Mesodermal cell (in vitro differentiated cells): ENCODE data around the gene WWP2.

Experiments used
- H3K27ac ChIP-seq: 2 replicates; pipeline ENCODE4 v1.7.0; 2013; ENCODE audit warnings: mild to moderate bottlenecking, low read depth, low read length, moderate library complexity; ENCODE audit not compliant: severe bottlenecking
- H3K36me3 ChIP-seq: 2 replicates; pipeline ENCODE4 v1.7.1; 2013; ENCODE audit warnings: mild to moderate bottlenecking, low read length, moderate library complexity; ENCODE audit not compliant: control insufficient read depth, insufficient read depth
- H3K4me1 ChIP-seq: one replicate; pipeline ENCODE4 v1.7.1; 2013; ENCODE audit warnings: mild to moderate bottlenecking, low read length; ENCODE audit not compliant: insufficient read depth, control insufficient read depth, poor library complexity, severe bottlenecking
- H3K4me3 ChIP-seq: 2 replicates; pipeline ENCODE4 v1.7.0; 2013; ENCODE audit warnings: low read length, control low read depth, mild to moderate bottlenecking; ENCODE audit not compliant: insufficient read depth, poor library complexity, severe bottlenecking; ENCODE audit errors: extremely low read depth
- H3K9me3 ChIP-seq: 2 replicates; pipeline ENCODE4 v1.7.1; 2013; ENCODE audit warnings: mild to moderate bottlenecking, low read length, moderate library complexity; ENCODE audit not compliant: control insufficient read depth
- WGBS, 2 experiments: methylation state at CpG; one replicate each; pipeline ENCODE4 v1.1.5; 2013; ENCODE audit warnings: missing lambda C conversion rate in 2 of 2; ENCODE audit not compliant: insufficient coverage in 2 of 2; 5-methylcytosine and 5-hydroxymethylcytosine counted together

Gene WWP2

GRCh38 chr16:69831212-69832123 is 69.3 kb downstream of the WWP2 start:
- peaks cover 3% of the 10 kb centered on the region for H3K4me1 ChIP-seq
- peak overlapping the region; percentile 11 for H3K27ac ChIP-seq
- 88 to 94% methylated on average over 9 to 10 of the region's 13 CpGs for WGBS, 2 experiments
- peaks cover 10% of the 10 kb centered on the region for H3K36me3 ChIP-seq
- H3K9me3 ChIP-seq: no peaks in the 10 kb centered on the region
- no peak overlapping the region for H3K4me3 ChIP-seq

GRCh38 chr16:69833357-69834282 is 71.5 kb downstream of the WWP2 start:
- Histone ChIP-seq H3K4me3 (no peak overlapping the region), H3K9me3 (no peaks in the 10 kb centered on the region), H3K4me1 (peaks cover 3% of the 10 kb centered on the region), H3K27ac (peak overlapping the region; percentile 29), H3K36me3 (peaks cover 10% of the 10 kb centered on the region)
- 85 to 100% methylated on average over 3 to 5 of the region's 7 CpGs for WGBS, 2 experiments

GRCh38 chr16:69834807-69835466 is 72.8 kb downstream of the WWP2 start:
- 100% methylated on average over 2 to 3 of the region's 7 CpGs for WGBS, 2 experiments
- H3K4me3 ChIP-seq: no peak overlapping the region
- H3K36me3 ChIP-seq: peaks cover 5% of the 10 kb centered on the region
- H3K9me3 ChIP-seq: no peaks in the 10 kb centered on the region
- no peak overlapping the region for H3K27ac ChIP-seq
- peaks cover 3% of the 10 kb centered on the region for H3K4me1 ChIP-seq

- WGBS, 2 experiments: no CpG with 5 or more reads among the region's 1 CpG
- H3K9me3 ChIP-seq: no peaks in the 10 kb centered on the region
- no peak overlapping the region for H3K4me3 ChIP-seq
- H3K36me3 ChIP-seq: peaks cover 5% of the 10 kb centered on the region
- no peak overlapping the region for H3K27ac ChIP-seq
- peaks cover 3% of the 10 kb centered on the region for H3K4me1 ChIP-seq
Measured at GRCh38 chr16:69836257-69836656, 74.1 kb downstream of the WWP2 start.

DNA sequence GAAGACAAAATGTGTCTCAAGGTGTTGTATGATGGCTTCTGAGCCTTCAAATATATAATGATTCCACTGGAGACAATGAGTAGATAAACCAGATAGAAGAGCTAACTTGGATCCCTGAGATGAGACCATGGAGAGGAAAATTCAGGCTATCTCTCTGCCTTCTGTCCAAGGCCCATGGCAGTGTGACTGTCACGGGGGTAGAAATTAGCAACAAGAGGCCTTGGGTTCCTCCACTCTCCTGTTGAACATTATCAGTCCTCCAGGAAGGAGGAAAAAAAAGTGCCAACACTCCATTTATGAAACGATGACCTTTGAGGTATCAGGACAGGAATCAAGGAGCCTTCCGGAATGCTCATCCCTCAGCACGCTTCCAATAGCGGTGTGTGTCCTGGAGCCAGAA is 75.2 kb downstream of the WWP2 start:
- WGBS, 2 experiments: 98 to 100% methylated on average over 5 of the region's 5 CpGs
- Histone ChIP-seq H3K4me1 (peaks cover 3% of the 10 kb centered on the region), H3K27ac (no peak overlapping the region), H3K4me3 (no peak overlapping the region), H3K9me3 (no peaks in the 10 kb centered on the region), H3K36me3 (peaks cover 11% of the 10 kb centered on the region)

- Histone ChIP-seq H3K4me1 (peaks cover 3% of the 10 kb centered on the region), H3K9me3 (no peaks in the 10 kb centered on the region), H3K27ac (no peak overlapping the region), H3K36me3 (peaks cover 13% of the 10 kb centered on the region), H3K4me3 (no peak overlapping the region)
- 78 to 85% methylated on average over 3 of the region's 4 CpGs for WGBS, 2 experiments
Measured at GRCh38 chr16:69838489-69838888, 76.4 kb downstream of the WWP2 start.

GRCh38 chr16:69839240-69839688 is 77.1 kb downstream of the WWP2 start:
- Histone ChIP-seq H3K4me1 (peaks cover 10% of the 10 kb centered on the region), H3K27ac (no peak overlapping the region), H3K4me3 (no peak overlapping the region), H3K9me3 (no peaks in the 10 kb centered on the region), H3K36me3 (peaks cover 16% of the 10 kb centered on the region)
- WGBS, 2 experiments: 100% methylated on average over 1 of the region's 2 CpGs

DNA sequence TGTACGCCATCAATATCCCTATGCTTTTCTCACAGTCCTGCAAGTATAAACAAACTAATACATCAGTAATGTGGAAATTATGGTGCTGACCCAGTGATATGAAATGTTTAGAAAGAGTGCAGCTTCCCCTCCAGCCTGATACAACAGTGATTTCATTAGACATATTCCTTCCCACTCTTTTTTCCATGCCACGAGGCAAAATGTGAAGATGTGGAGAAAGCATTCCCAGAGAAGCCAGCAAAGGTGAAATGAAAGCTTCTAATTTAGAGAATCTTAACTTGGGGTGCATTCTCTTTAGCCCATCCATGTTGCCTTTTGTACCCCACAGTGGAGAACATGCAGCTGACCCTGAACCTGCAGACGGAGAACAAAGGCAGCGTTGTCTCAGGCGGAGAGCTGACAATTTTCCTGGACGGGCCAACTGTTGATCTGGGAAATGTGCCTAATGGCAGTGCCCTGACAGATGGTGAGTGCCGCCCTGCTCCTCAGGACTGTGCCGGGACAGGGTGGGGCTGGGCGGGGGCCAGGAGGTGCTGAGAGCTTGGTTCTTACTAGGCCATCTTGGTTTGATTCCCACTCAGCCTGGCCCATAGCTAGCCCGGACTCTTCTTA is 77.8 kb downstream of the WWP2 start:
- 84 to 86% methylated on average over 8 to 9 of the region's 10 CpGs for WGBS, 2 experiments
- Histone ChIP-seq H3K4me1 (peaks cover 14% of the 10 kb centered on the region), H3K9me3 (no peaks in the 10 kb centered on the region), H3K27ac (no peak overlapping the region), H3K4me3 (no peak overlapping the region), H3K36me3 (peaks cover 16% of the 10 kb centered on the region)

- Histone ChIP-seq H3K4me1 (peaks cover 22% of the 10 kb centered on the region), H3K36me3 (peaks cover 16% of the 10 kb centered on the region), H3K27ac (no peak overlapping the region), H3K9me3 (no peaks in the 10 kb centered on the region), H3K4me3 (no peak overlapping the region)
- 100% methylated on average over 1 of the region's 2 CpGs for WGBS, 2 experiments
Measured at GRCh38 chr16:69840975-69841374, 78.8 kb downstream of the WWP2 start.

DNA sequence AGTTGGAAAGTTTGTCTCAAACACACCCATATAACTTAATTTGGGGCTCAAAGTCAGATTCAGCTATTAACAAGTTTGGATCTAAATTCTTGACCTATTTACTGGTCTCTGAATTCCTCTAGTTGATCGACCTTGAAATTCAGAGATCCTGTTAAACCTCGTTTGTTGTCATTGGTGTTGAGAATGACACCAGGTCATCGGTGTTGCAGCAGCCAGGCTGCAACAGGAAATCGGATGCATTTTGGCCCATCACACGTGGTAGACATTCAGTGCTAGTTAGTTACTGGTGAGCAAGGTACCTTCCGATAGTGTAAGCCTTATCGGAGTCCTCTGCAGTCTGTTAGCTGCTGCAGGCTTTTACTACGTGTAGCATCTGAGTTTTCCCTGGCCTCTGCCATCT is 82.3 kb downstream of the WWP2 start:
- Histone ChIP-seq H3K4me1 (peaks cover 28% of the 10 kb centered on the region), H3K9me3 (no peaks in the 10 kb centered on the region), H3K27ac (no peak overlapping the region), H3K36me3 (peaks cover 11% of the 10 kb centered on the region), H3K4me3 (no peak overlapping the region)
- WGBS, 2 experiments: 87 to 90% methylated on average over 8 of the region's 8 CpGs
